ENCODE results near the gene SPATA2L.

- TF ChIP-seq CTCF (conservative IDR thresholded peaks at IDR 0.05 in 1 of 2, IDR thresholded peaks at IDR 0.05 in 1 of 2; ENCODE audit: extremely low read depth in 1 of 2, insufficient read depth in 1 of 2, low read depth in 1 of 2, low read length in 2 of 2): no peak
- no peak for TF ChIP-seq EZH2 (IDR thresholded peaks at IDR 0.05; ENCODE audit: borderline replicate concordance, low read length)
Measured at GRCh38 chr16:89697161-89697615, 4.3 kb downstream of the SPATA2L start.
